HUES64 (cell line): ENCODE results near the gene CREG1.
"Not testable (repeated sequence)": the region's sequence is repeated elsewhere in the genome, so short reads cannot be mapped to it uniquely, and the experiment has no call there.

ENCODE experiments used
- H3K27ac ChIP-seq: 2 replicates; pipeline ENCODE4 v1.7.0; 2013; ENCODE audit warnings: low read depth, low read length, inconsistent platforms
- H3K27me3 ChIP-seq: 2 replicates; pipeline ENCODE4 v1.6.1; 2013; ENCODE audit warnings: mild to moderate bottlenecking, low read length; ENCODE audit not compliant: insufficient read depth
- H3K36me3 ChIP-seq: 2 replicates; pipeline ENCODE4 v1.6.1; 2013; ENCODE audit warnings: mild to moderate bottlenecking, low read length; ENCODE audit not compliant: insufficient read depth
- H3K4me1 ChIP-seq: 2 replicates; pipeline ENCODE4 v1.6.1; 2013; ENCODE audit warnings: mild to moderate bottlenecking, low read length, moderate library complexity; ENCODE audit not compliant: insufficient read depth
- H3K4me3 ChIP-seq: 2 replicates; pipeline ENCODE4 v1.5.1; 2013; ENCODE audit warnings: mild to moderate bottlenecking, low read length, moderate library complexity
- H3K9ac ChIP-seq: 2 replicates; pipeline ENCODE4 v1.6.1; 2013; ENCODE audit warnings: mild to moderate bottlenecking, low read depth, low read length
- H3K9me3 ChIP-seq: 2 replicates; pipeline ENCODE4 v1.6.1; 2013; ENCODE audit warnings: low read depth, low read length; ENCODE audit not compliant: insufficient read depth
- WGBS: fragments of 150-250, 120-280 bp; methylation state at CpG from one replicate; pipeline ENCODE4 v1.1.7; 2013; ENCODE audit warnings: missing lambda C conversion rate; 5-methylcytosine and 5-hydroxymethylcytosine counted together

Gene CREG1

GRCh38 chr1:167563579-167564246 lies 10.2 kb upstream of the CREG1 start:
- WGBS, result 81% methylated on average over 7 of the region's 7 CpGs
- Histone ChIP-seq H3K27ac (no peak overlapping the region), H3K36me3 (no peaks in the 10 kb centered on the region), H3K27me3 (no peaks in the 10 kb centered on the region), H3K4me3 (no peak overlapping the region), H3K4me1 (no peaks in the 10 kb centered on the region), H3K9me3 (no peaks in the 10 kb centered on the region), H3K9ac (no peak overlapping the region)

- Histone ChIP-seq H3K9me3 (no peaks in the 10 kb centered on the region), H3K4me1 (no peaks in the 10 kb centered on the region), H3K27ac (no peak overlapping the region), H3K9ac (no peak overlapping the region), H3K36me3 (no peaks in the 10 kb centered on the region), H3K27me3 (no peaks in the 10 kb centered on the region), H3K4me3 (no peak overlapping the region)
- 94% methylated on average over 1 of the region's 1 CpG for WGBS
Measured at GRCh38 chr1:167562702-167563101, 9.1 kb upstream of the CREG1 start.

DNA sequence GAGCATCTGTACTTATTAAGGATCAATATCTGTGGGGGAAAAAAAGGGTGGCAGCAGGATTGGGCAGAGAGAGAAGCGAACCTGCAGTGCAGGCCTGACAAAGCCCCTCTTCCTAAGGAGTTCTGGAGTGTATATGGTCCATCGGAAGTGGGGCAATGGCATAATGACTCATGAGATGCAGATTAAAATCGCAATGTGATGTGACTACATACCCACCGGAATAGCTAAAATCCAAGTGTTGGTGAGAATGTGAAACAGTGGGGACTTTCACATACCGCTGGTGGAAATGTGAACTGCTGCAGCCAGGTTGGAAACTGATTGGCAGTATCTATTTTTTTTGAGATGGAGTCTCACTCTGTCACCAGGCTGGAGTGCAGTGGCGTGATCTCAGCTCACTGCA lies 8.2 kb upstream of the CREG1 start:
- H3K4me1 ChIP-seq, result no peaks in the 10 kb centered on the region
- no peaks in the 10 kb centered on the region for H3K36me3 ChIP-seq
- no peaks in the 10 kb centered on the region for H3K27me3 ChIP-seq
- H3K9me3 ChIP-seq, result no peaks in the 10 kb centered on the region
- H3K9ac ChIP-seq, result no peak overlapping the region
- WGBS, result 94% methylated on average over 5 of the region's 6 CpGs
- H3K27ac ChIP-seq, result no peak overlapping the region
- no peak overlapping the region for H3K4me3 ChIP-seq

- H3K9ac ChIP-seq, result no peak overlapping the region
- H3K36me3 ChIP-seq, result no peaks in the 10 kb centered on the region
- 25% methylated on average over 5 of the region's 5 CpGs for WGBS
- H3K4me1 ChIP-seq, result peaks cover 4% of the 10 kb centered on the region; the same call in 1 of the 2 replicates
- peaks cover 11% of the 10 kb centered on the region for H3K27me3 ChIP-seq
- H3K4me3 ChIP-seq, result no peak overlapping the region
- no peak overlapping the region for H3K27ac ChIP-seq
- H3K9me3 ChIP-seq, result no peaks in the 10 kb centered on the region
Measured at GRCh38 chr1:167555971-167556714, 2.6 kb upstream of the CREG1 start.

GRCh38 chr1:167555072-167555471 lies 1.5 kb upstream of the CREG1 start:
- not testable (repeated sequence) for H3K9ac ChIP-seq, H3K4me1 ChIP-seq, H3K27ac ChIP-seq, H3K9me3 ChIP-seq, H3K36me3 ChIP-seq, H3K4me3 ChIP-seq
- peaks cover 11% of the 10 kb centered on the region for H3K27me3 ChIP-seq
- 83% methylated on average over 1 of the region's 1 CpG for WGBS

- no peak overlapping the region; the same call in 1 of the 2 replicates for H3K27ac ChIP-seq
- H3K9me3 ChIP-seq, result no peaks in the 10 kb centered on the region
- peak overlapping the region; percentile 64 for H3K4me3 ChIP-seq
- WGBS, result 12% methylated on average over 14 of the region's 15 CpGs
- H3K4me1 ChIP-seq, result peaks cover 4% of the 10 kb centered on the region; the same call in 1 of the 2 replicates
- peaks cover 11% of the 10 kb centered on the region for H3K27me3 ChIP-seq
- H3K9ac ChIP-seq, result peak overlapping the region; percentile 57
- no peaks in the 10 kb centered on the region for H3K36me3 ChIP-seq
Measured at GRCh38 chr1:167554028-167554779, 642 bp upstream of the CREG1 start.

DNA sequence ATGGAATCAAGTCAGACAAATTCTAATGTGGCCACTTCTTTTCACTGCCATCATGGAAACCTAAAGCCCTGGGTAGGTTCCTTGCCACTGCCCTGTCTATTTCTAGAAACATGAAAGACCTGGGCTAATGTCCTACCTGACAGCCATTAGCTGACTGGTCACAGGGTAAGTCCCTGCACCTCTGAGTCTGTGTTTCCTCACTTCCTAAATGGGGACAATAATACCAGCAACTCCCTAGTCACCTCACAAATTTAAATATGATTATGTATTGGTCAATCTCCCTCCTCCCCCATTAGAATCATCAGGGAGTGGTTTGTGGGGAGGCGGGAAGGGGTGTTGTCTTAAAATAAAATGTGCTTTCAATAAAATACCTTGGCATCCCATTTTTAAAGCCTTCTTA lies 2.2 kb downstream of the CREG1 start:
- H3K4me3 ChIP-seq, result no peak overlapping the region
- no peaks in the 10 kb centered on the region for H3K36me3 ChIP-seq
- WGBS, result no CpG with 5 or more reads among the region's 1 CpG
- peaks cover 11% of the 10 kb centered on the region for H3K27me3 ChIP-seq
- peaks cover 4% of the 10 kb centered on the region; the same call in 1 of the 2 replicates for H3K4me1 ChIP-seq
- H3K9me3 ChIP-seq, result no peaks in the 10 kb centered on the region
- H3K9ac ChIP-seq, result no peak overlapping the region
- H3K27ac ChIP-seq, result no peak overlapping the region

GRCh38 chr1:167548059-167548932 lies 5.3 kb downstream of the CREG1 start:
- no peak overlapping the region for H3K9ac ChIP-seq
- no peak overlapping the region for H3K27ac ChIP-seq
- no peak overlapping the region for H3K4me3 ChIP-seq
- H3K4me1 ChIP-seq, result no peaks in the 10 kb centered on the region
- H3K27me3 ChIP-seq, result peaks cover 11% of the 10 kb centered on the region
- H3K36me3 ChIP-seq, result peaks cover 5% of the 10 kb centered on the region
- H3K9me3 ChIP-seq, result no peaks in the 10 kb centered on the region
- WGBS, result 94% methylated on average over 4 of the region's 5 CpGs

DNA sequence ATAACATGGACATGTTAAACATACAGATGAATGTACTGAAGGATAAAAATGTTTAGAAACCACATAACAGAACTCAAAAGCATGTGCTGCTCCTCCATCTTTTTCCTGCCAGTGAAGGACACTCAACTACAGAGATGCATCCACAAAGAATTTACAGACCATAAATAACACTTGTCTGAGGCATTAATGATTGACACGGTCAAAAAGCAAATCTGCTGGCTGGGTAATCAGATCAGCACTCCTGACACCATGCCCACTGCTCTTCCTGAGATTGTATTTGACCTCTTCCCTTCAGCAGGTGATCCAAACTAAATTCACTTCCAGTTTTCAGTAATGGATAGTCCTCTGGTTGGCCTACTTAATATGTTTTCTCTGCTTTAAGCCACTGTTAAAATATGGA lies 6.6 kb downstream of the CREG1 start:
- peaks cover under 1% of the 10 kb centered on the region; the same call in 1 of the 2 replicates for H3K27me3 ChIP-seq
- 94% methylated on average over 1 of the region's 1 CpG for WGBS
- H3K4me3 ChIP-seq, result no peak overlapping the region
- no peaks in the 10 kb centered on the region for H3K4me1 ChIP-seq
- no peak overlapping the region for H3K27ac ChIP-seq
- no peaks in the 10 kb centered on the region for H3K9me3 ChIP-seq
- H3K36me3 ChIP-seq, result peaks cover 5% of the 10 kb centered on the region
- H3K9ac ChIP-seq, result no peak overlapping the region

DNA sequence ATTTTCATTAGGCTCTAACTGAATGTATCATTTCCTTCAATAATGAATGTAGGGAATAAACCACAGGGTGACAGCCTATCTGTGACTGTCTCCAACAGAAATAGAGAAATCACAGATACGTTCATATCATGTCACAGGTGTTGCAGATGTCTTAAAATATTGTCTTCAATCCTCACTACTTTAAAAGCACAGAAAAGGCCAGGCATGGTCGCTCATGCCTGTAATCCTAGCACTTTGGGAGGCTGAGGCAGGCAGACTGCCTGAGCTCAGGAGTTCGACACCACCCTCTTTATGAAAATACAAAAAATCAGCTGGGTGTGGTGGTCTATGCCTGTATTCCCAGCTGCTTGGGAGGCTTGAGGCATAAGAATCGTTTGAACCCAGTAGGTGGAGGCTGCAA lies 8.2 kb downstream of the CREG1 start:
- WGBS, result 72% methylated on average over 4 of the region's 4 CpGs
- Histone ChIP-seq H3K9me3 (no peaks in the 10 kb centered on the region), H3K27me3 (no peaks in the 10 kb centered on the region), H3K9ac (no peak overlapping the region), H3K36me3 (peaks cover 5% of the 10 kb centered on the region), H3K27ac (no peak overlapping the region), H3K4me1 (no peaks in the 10 kb centered on the region), H3K4me3 (no peak overlapping the region)
